GM12878 (cell line): ENCODE results near the gene MYPN. TPM values are rescaled to one million over a fixed set of nuclear protein-coding genes. Genes with fewer than 3 reads are reported as not detected.
A peak's percentile ranks its signal among the peaks of the same experiment; 100 is the strongest.

ENCODE experiments used
- ATAC-seq: fragments of 200-7000 bp; cut with Tn5 transposase; 3 replicates; pipeline ENCODE4 v1.9.1; 2020; ENCODE audit warnings: mild to moderate bottlenecking, moderate library complexity
- BruUV-seq: library from RNA; stranded (reverse); fragments of 400-500 nt; replicated peaks from 2 replicates; lab custom pipeline; 2021; lab: Mats Ljungman, UMichigan
- CTCF ChIA-PET: fragments of 300-600 bp; sonication (Branson Sonifier 250); formaldehyde crosslinking; extraction: SDS; loops from one replicate; lab custom pipeline; 2021; ENCODE audit warnings: inconsistent platforms; lab: Yijun Ruan, JAX
- POLR2A ChIA-PET: fragments of 350-600 bp; formaldehyde crosslinking; extraction: SDS; loops from one replicate; lab custom pipeline; 2021; ENCODE audit warnings: inconsistent platforms; lab: Charles Lee
- RAD21 ChIA-PET: fragments of 300-600 bp; sonication (Branson Sonifier 250); formaldehyde crosslinking; loops from one replicate; lab custom pipeline; 2023; ENCODE audit warnings: antibody characterized with exemption; ENCODE audit not compliant: unreplicated experiment; lab: Charles Lee
- SMC1A ChIA-PET: fragments of 300-600 bp; sonication (Branson Sonifier 250); formaldehyde crosslinking; loops from one replicate; lab custom pipeline; 2023; ENCODE audit not compliant: unreplicated experiment, uncharacterized antibody; lab: Charles Lee
- DNase-seq: peaks from one replicate; pipeline ENCODE4 v3.0.0-alpha.2; 2011; ENCODE audit warnings: low read depth, low spot score
- FAIRE-seq: peaks from 3 replicates; lab custom pipeline; 2011; peaks lifted over from hg19 to GRCh38; lab: Jason Lieb, UNC
- H2AFZ ChIP-seq: 2 replicates; pipeline ENCODE4 v1.6.0; 2011; ENCODE audit warnings: low read depth, low read length, control low read depth; ENCODE audit not compliant: control insufficient read depth
- H3K27ac ChIP-seq: 2 replicates; pipeline ENCODE4 v1.5.1; 2011; ENCODE audit warnings: control low read depth; ENCODE audit not compliant: control insufficient read depth, insufficient read depth
- H3K27me3 ChIP-seq, 2 experiments: replicated peaks in 1 of 2; 2 replicates each; pipeline versions ENCODE4 v1.6.0 to v1.6.1; 2011; ENCODE audit warnings: low read length in 1 of 2; ENCODE audit not compliant: control insufficient read depth in 2 of 2, insufficient read depth in 2 of 2
- H3K36me3 ChIP-seq, 2 experiments: 2 replicates each; pipeline ENCODE4 v1.5.1; 2011; ENCODE audit warnings: low read length in 1 of 2; ENCODE audit not compliant: control insufficient read depth in 2 of 2, insufficient read depth in 2 of 2
- H3K4me1 ChIP-seq: 2 replicates; pipeline ENCODE4 v1.6.1; 2011; ENCODE audit warnings: mild to moderate bottlenecking, low read length, moderate library complexity, mixed read lengths; ENCODE audit not compliant: control insufficient read depth, insufficient read depth
- H3K4me2 ChIP-seq: 2 replicates; pipeline ENCODE4 v1.6.0; 2011; ENCODE audit warnings: control low read depth; ENCODE audit not compliant: control insufficient read depth, insufficient read depth
- H3K4me3 ChIP-seq: fragments of 200-600 bp; sonication (generic); 2 replicates; pipeline ENCODE4 v1.5.1; 2016
- H3K79me2 ChIP-seq: 2 replicates; pipeline ENCODE4 v1.6.0; 2011; ENCODE audit warnings: low read length; ENCODE audit not compliant: control insufficient read depth, insufficient read depth
- H3K9ac ChIP-seq: 2 replicates; pipeline ENCODE4 v1.8.0; 2011; ENCODE audit warnings: low read length, control low read depth, mixed read lengths; ENCODE audit not compliant: control insufficient read depth, insufficient read depth
- H3K9me3 ChIP-seq: replicated peaks from 3 replicates; pipeline ENCODE4 v1.5.1; 2011; ENCODE audit warnings: mild to moderate bottlenecking, low read length; ENCODE audit not compliant: control insufficient read depth, insufficient read depth
- H4K20me1 ChIP-seq: 2 replicates; pipeline ENCODE4 v1.6.0; 2011; ENCODE audit not compliant: control insufficient read depth, insufficient read depth
- BMI1 ChIP-seq: fragments of 450-650 bp; IDR thresholded peaks from 2 replicates; pipeline ENCODE4 v1.6.1; 2016; ENCODE audit warnings: mild to moderate bottlenecking, moderate library complexity, borderline replicate concordance
- CHD4 ChIP-seq: fragments of 200-600 bp; sonication (generic); IDR thresholded peaks from 2 replicates; pipeline ENCODE4 v1.6.1; 2016; ENCODE audit warnings: mild to moderate bottlenecking
- FOXK2 ChIP-seq: fragments of 450-650 bp; IDR thresholded peaks from 2 replicates; pipeline ENCODE4 v1.6.1; 2017; ENCODE audit warnings: mild to moderate bottlenecking, moderate library complexity
- HDGF ChIP-seq: fragments of 450-650 bp; IDR thresholded peaks from 2 replicates; pipeline ENCODE4 v1.6.1; 2016; ENCODE audit warnings: antibody characterized with exemption
- RELA ChIP-seq: fragments of 450-650 bp; IDR thresholded peaks from 2 replicates; pipeline ENCODE4 v1.8.0; 2014; ENCODE audit warnings: borderline replicate concordance; ENCODE audit not compliant: partially characterized antibody
- SMC3 ChIP-seq: IDR thresholded peaks from 2 replicates; pipeline ENCODE4 v1.6.1; 2011; ENCODE audit warnings: low read length, improper control_type of control experiment, borderline replicate concordance
- TAF1 ChIP-seq: IDR thresholded peaks from 2 replicates; pipeline ENCODE4 v1.6.1; 2011; ENCODE audit warnings: mild to moderate bottlenecking, low read depth, low read length, borderline replicate concordance
- WRNIP1 ChIP-seq: IDR thresholded peaks from 2 replicates; pipeline ENCODE4 v1.6.1; 2011; ENCODE audit warnings: low read depth, low read length, improper control_type of control experiment, borderline replicate concordance
- ZNF274 ChIP-seq: IDR thresholded peaks from one replicate; pipeline ENCODE4 v1.8.0; 2011; ENCODE audit not compliant: insufficient read length, insufficient read depth
- ZZZ3 ChIP-seq: IDR thresholded peaks from 2 replicates; pipeline ENCODE4 v1.6.1; 2011; ENCODE audit warnings: low read depth; ENCODE audit not compliant: control insufficient read depth, insufficient read length
- WGBS: methylation state at CpG from one replicate; pipeline ENCODE4 v1.1.6; 2016; ENCODE audit warnings: low lambda C conversion rate; ENCODE audit not compliant: insufficient replicate concordance, insufficient coverage; ENCODE audit errors: missing lambda C conversion rate; 5-methylcytosine and 5-hydroxymethylcytosine counted together
- in situ Hi-C: fragments of 300-500 bp; cut with MboI; formaldehyde crosslinking; loops from 9 replicates; pipeline ENCODE4 v1.14.3; 2018; ENCODE audit warnings: mixed read lengths
- intact Hi-C: fragments of 100-400 bp; cut with micrococcal nuclease; formaldehyde crosslinking; loops from one replicate; pipeline ENCODE4 v1.14.2; 2022; ENCODE audit not compliant: unreplicated experiment
- polyA plus RNA-seq, 11 experiments: library from polyadenylated mRNA; depleted of rRNA in 4 of 11; unstranded in 6 of 11; stranded (reverse) in 5 of 11; fragments of >200 nt; fragmentation: Nextera tagmentation in 4 of 11; fragmentation: Illumina TruSeq in 1 of 11; extraction: Ambion mirVana in 4 of 11; extraction: Trizol in 1 of 11; gene quantifications; 1 replicate in 1 of 11; 2 replicates in 10 of 11; pipeline versions ENCODE4 v1.2.1 to v1.2.3, GENCODE V29; 2011 to 2016; ENCODE audit warnings: inconsistent platforms in 2 of 11, missing spikeins in 2 of 11, low read depth in 1 of 11
- total RNA-seq, 4 experiments: library from RNA; depleted of rRNA in 3 of 4; stranded (reverse); fragments of >200 nt in 3 of 4; fragmentation: Illumina TruSeq in 1 of 4; extraction: Trizol in 1 of 4; gene quantifications; 2 replicates each; pipeline versions ENCODE4 v1.2.1 to v1.2.3, GENCODE V29; 2013 to 2021
- TF ChIP-seq, protein P1 (sequence below): fragments of 450-650 bp; IDR thresholded peaks from 2 replicates; pipeline ENCODE4 v1.6.1; 2017; ENCODE audit warnings: mild to moderate bottlenecking

The MYPN gene
- total and polyA plus RNA-seq, 10 of the 15 experiments (the other 5 are each of a cell fraction or from before 2014, with no cell fraction given): 0.01 to 0.02 TPM; not detected in 8

DNA sequence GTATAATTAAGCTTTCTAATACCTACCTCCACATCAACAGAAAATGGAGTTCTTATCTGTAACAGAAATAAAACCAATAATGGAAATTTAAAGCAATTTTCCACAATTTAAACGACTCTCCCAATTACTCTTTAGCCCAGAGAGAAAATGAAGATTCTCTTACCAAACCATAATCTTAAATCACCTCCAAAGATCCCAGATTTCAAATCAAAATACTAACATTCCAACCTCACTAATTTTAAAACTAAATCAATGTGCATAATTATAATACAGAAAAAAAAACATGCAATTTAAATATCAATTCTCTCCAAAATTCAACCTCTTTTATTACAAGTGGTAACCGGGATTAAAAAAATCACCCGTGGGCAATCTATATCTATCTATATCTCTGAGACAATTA is 35.7 kb upstream of the MYPN start:
- Histone ChIP-seq H3K4me3 (peak overlapping the region; percentile 89), H3K79me2 (peaks cover 59% of the 10 kb centered on the region), H3K4me1 (0 out of 2 replicates have a peak, but pooled peaks cover 3% of the 10 kb centered on the region), H4K20me1 (no peaks in the 10 kb centered on the region), H2AFZ (no peak overlapping the region), H3K27ac (peak overlapping the region; percentile 92), H3K4me2 (peak overlapping the region; percentile 72; the same call in 1 of the 2 replicates), H3K27me3 (no peaks in the 10 kb centered on the region), H3K9ac (peak overlapping the region; percentile 87), H3K36me3 (no peaks in the 10 kb centered on the region), H3K9me3 (no peaks in the 10 kb centered on the region)
- ChIA-PET CTCF (no interaction called here), RAD21 (interaction anchor here (1.5 kb wide), 1 partner anchor 218 kb away, joined by 5 read pairs; no protein-coding TSS in a partner anchor), SMC1A (interaction anchor here (1.2 kb wide), 1 partner anchor 286 kb away, joined by 3 read pairs; no protein-coding TSS in a partner anchor), POLR2A (interaction anchor here (0.6 to 1.7 kb wide), 2 partner anchors 157 to 224 kb away, joined by 5 read pairs; no protein-coding TSS in a partner anchor)
- TF ChIP-seq CHD4 (no peak), RELA (no peak), FOXK2 (no peak), WRNIP1 (no peak), TAF1 (no peak), ZNF274 (no peak), HDGF (no peak), SMC3 (no peak), ZZZ3 (no peak), BMI1 (no peak)
- TF ChIP-seq, protein P1, sequence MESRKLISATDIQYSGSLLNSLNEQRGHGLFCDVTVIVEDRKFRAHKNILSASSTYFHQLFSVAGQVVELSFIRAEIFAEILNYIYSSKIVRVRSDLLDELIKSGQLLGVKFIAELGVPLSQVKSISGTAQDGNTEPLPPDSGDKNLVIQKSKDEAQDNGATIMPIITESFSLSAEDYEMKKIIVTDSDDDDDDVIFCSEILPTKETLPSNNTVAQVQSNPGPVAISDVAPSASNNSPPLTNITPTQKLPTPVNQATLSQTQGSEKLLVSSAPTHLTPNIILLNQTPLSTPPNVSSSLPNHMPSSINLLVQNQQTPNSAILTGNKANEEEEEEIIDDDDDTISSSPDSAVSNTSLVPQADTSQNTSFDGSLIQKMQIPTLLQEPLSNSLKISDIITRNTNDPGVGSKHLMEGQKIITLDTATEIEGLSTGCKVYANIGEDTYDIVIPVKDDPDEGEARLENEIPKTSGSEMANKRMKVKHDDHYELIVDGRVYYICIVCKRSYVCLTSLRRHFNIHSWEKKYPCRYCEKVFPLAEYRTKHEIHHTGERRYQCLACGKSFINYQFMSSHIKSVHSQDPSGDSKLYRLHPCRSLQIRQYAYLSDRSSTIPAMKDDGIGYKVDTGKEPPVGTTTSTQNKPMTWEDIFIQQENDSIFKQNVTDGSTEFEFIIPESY: no peak
- intact Hi-C loops: loop anchor here (5.0 to 10.0 kb wide), 3 partner anchors 189 to 229 kb away; partner anchors contain the start of gene SIRT1
- ATAC-seq: no peak
- FAIRE-seq: no peak
- no TSS peak for BruUV-seq
- WGBS: 0% methylated on average over 3 of the region's 3 CpGs
- DNase-seq: no peak
- in situ Hi-C loops: no loop called here
